ENCODE data around the gene PCBP3. TPM values are rescaled to one million over a fixed set of nuclear protein-coding genes. Genes with fewer than 3 reads are reported as not detected.

The PCBP3 gene
- total and polyA plus RNA-seq, 2 donors (not counting 3 experiments of a cell fraction or from before 2014, with no cell fraction given) = 0.06 to 1.1 TPM

GRCh38 chr21:45745256-45745655 is 101.7 kb downstream of the PCBP3 start:
- no peaks in the 10 kb centered on the region for H4K20me1 ChIP-seq (replicated peaks; ENCODE audit: control insufficient read depth, extremely low read depth, insufficient read depth, low read length)
- ChIA-PET POLR2A (no interaction called here), CTCF (no interaction called here)
- H2AFZ ChIP-seq (ENCODE audit: low read depth, low read length) = no peak overlapping the region
- no peak overlapping the region for H3K4me3 ChIP-seq (replicated peaks in 1 of 3; ENCODE audit: insufficient read depth in 1 of 3, low read depth in 1 of 3, low read length in 3 of 3)
- no peaks in the 10 kb centered on the region for H3K79me2 ChIP-seq (ENCODE audit: control insufficient read depth, insufficient read depth, low read length)
- no peaks in the 10 kb centered on the region for H3K36me3 ChIP-seq (ENCODE audit: control insufficient read depth in 2 of 2, extremely low read depth in 1 of 2, insufficient read depth in 2 of 2, low read length in 2 of 2)
- no peaks in the 10 kb centered on the region for H3K9me1 ChIP-seq (replicated peaks; ENCODE audit: control insufficient read depth, extremely low read depth, insufficient read depth, low read length)
- H3K9me3 ChIP-seq (replicated peaks; ENCODE audit: control insufficient read depth, insufficient read depth, low read length) = no peaks in the 10 kb centered on the region
- dilution Hi-C loops (cut with MboI; ENCODE audit: extremely low pct_ligation_motif_present, low sequenced_read_pairs) = no loop called here
- intact Hi-C loops (cut with micrococcal nuclease) = no loop called here
- no peak for FAIRE-seq
- H3K4me2 ChIP-seq (ENCODE audit: insufficient read depth, low read length) = no peak overlapping the region
- no peak overlapping the region for H3K27ac ChIP-seq (ENCODE audit: insufficient read depth, low read depth, low read length)
- H3K4me1 ChIP-seq (ENCODE audit: control insufficient read depth, extremely low read depth, insufficient read depth, low read length) = no peaks in the 10 kb centered on the region
- BruUV-seq (replicated peaks) = no TSS peak
- no peak for DNase-seq (ENCODE audit: low read depth, low spot score)
- H3K9ac ChIP-seq (replicated peaks; ENCODE audit: extremely low read depth, insufficient read depth, low read length) = no peak overlapping the region
- TF ChIP-seq GATA2 (IDR thresholded peaks at IDR 0.05; ENCODE audit: insufficient read depth, insufficient read length, low read depth, low read length) (no peak), MYC (IDR thresholded peaks at IDR 0.05; ENCODE audit: low read depth, low read length) (no peak), POLR2A (IDR thresholded peaks at IDR 0.05; ENCODE audit: low read depth, low read length) (no peak), CTCF (IDR thresholded peaks at IDR 0.05; ENCODE audit: extremely low read depth in 1 of 2, insufficient read depth in 1 of 2, low read depth in 1 of 2, low read length in 2 of 2) (no peak), FOS (IDR thresholded peaks at IDR 0.05; ENCODE audit: borderline replicate concordance, insufficient read depth, low read length) (no peak), JUN (IDR thresholded peaks at IDR 0.05; ENCODE audit: borderline replicate concordance, insufficient read depth, insufficient read length, low read depth) (no peak), EZH2 (IDR thresholded peaks at IDR 0.05; ENCODE audit: borderline replicate concordance, low read depth, low read length, severe bottlenecking) (no peak), POLR2AphosphoS5 (IDR thresholded peaks at IDR 0.05; ENCODE audit: insufficient read depth, low read depth, low read length) (no peak)
- TF ChIP-seq, protein P1, sequence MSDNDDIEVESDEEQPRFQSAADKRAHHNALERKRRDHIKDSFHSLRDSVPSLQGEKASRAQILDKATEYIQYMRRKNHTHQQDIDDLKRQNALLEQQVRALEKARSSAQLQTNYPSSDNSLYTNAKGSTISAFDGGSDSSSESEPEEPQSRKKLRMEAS (IDR thresholded peaks at IDR 0.05; ENCODE audit: insufficient read depth, insufficient read length) = no peak
- H3K27me3 ChIP-seq (ENCODE audit: control insufficient read depth in 2 of 2, insufficient read depth in 2 of 2, low read length in 2 of 2) = peaks cover 0 to 6% of the 10 kb centered on the region in 2 experiments

Data from endothelial cell of umbilical vein (primary cell).